HL-60 (cell line): ENCODE data around the gene FOXP1.
"Not testable (repeated sequence)": the region's sequence is repeated elsewhere in the genome, so short reads cannot be mapped to it uniquely, and the experiment has no call there.

Experiments used
- CTCF ChIP-seq: IDR thresholded peaks from one replicate; pipeline ENCODE4 v1.5.1; 2011; ENCODE audit warnings: low read length, control low read depth, inconsistent platforms; ENCODE audit not compliant: insufficient read depth
- REST ChIP-seq: IDR thresholded peaks from 2 replicates; pipeline ENCODE4 v1.6.1; 2012; ENCODE audit warnings: low read depth; ENCODE audit not compliant: insufficient replicate concordance

- not testable (repeated sequence) for TF ChIP-seq REST, CTCF
These were observed 147.7 kb downstream of the FOXP1 start for GRCh38 chr3:71435836-71436235.
